A549 (cell line): Measurements from ENCODE around the gene GPX4. TPM values are rescaled to one million over a fixed set of nuclear protein-coding genes. Genes with fewer than 3 reads are reported as not detected.

Experiments
- ATAC-seq, 2 experiments: fragments of 200-7000 bp in 1 of 2; fragments of >200 bp in 1 of 2; cut with Nextera tagmentation in 1 of 2; cut with Tn5 transposase in 1 of 2; 3 replicates each; pipeline versions ENCODE4 v1.8.0 to v1.9.1; 2018 to 2020; ENCODE audit warnings: mild to moderate bottlenecking in 1 of 2, moderate library complexity in 1 of 2
- CTCF ChIA-PET: fragments of 300-600 bp; sonication (Branson Sonifier 250); formaldehyde crosslinking; extraction: SDS; loops from one replicate; lab custom pipeline; 2021; ENCODE audit warnings: antibody characterized with exemption, inconsistent platforms; lab: Yijun Ruan, JAX
- POLR2A ChIA-PET: fragments of 350-600 bp; formaldehyde crosslinking; extraction: SDS; loops from one replicate; lab custom pipeline; 2021; ENCODE audit warnings: antibody characterized with exemption, inconsistent platforms; lab: Yijun Ruan, JAX
- DNase-seq, 2 experiments: peaks; one replicate each; pipeline versions ENCODE4 v3.0.0 to v3.0.0-alpha.2; 2011 to 2016; ENCODE audit warnings: low read depth in 1 of 2, low spot score in 1 of 2
- FAIRE-seq: peaks from 2 replicates; lab custom pipeline; 2011; peaks lifted over from hg19 to GRCh38; lab: Jason Lieb, UNC
- H3K27ac ChIP-seq, 2 experiments: fragments of >200 bp; sonication (Bioruptor Twin); formaldehyde crosslinking; 3 replicates each; pipeline ENCODE4 v1.5.1; 2016 to 2017
- H3K4me1 ChIP-seq: fragments of >200 bp; sonication (Bioruptor Twin); formaldehyde crosslinking; 3 replicates; pipeline ENCODE4 v1.6.1; 2016
- H3K4me2 ChIP-seq: fragments of >200 bp; sonication (Bioruptor Twin); formaldehyde crosslinking; 3 replicates; pipeline ENCODE4 v1.6.1; 2016
- H3K4me3 ChIP-seq: fragments of >200 bp; sonication (Bioruptor Twin); formaldehyde crosslinking; 3 replicates; pipeline ENCODE4 v1.5.1; 2016
- H3K9me3 ChIP-seq: fragments of >200 bp; sonication (Bioruptor Twin); formaldehyde crosslinking; 3 replicates; pipeline ENCODE4 v1.6.1; 2016
- CEBPB ChIP-seq, 2 experiments: fragments of >200 bp in 1 of 2; sonication (Bioruptor Twin) in 1 of 2; formaldehyde crosslinking in 1 of 2; IDR thresholded peaks; 2 replicates each; pipeline ENCODE4 v1.6.1; 2012 to 2016
- CHD4 ChIP-seq: fragments of 200-600 bp; sonication (generic); IDR thresholded peaks from 2 replicates; pipeline ENCODE4 v1.6.1; 2016; ENCODE audit warnings: antibody characterized with exemption, mild to moderate bottlenecking, borderline replicate concordance
- EHF ChIP-seq: fragments of 250-450 bp; sonication (Bioruptor Pico); IDR thresholded peaks from 2 replicates; pipeline ENCODE4 v1.5.0; 2020; ENCODE audit warnings: mild to moderate bottlenecking
- ESRRA ChIP-seq: fragments of 150-350 bp; IDR thresholded peaks from 2 replicates; pipeline ENCODE4 v1.6.1; 2014; ENCODE audit warnings: mild to moderate bottlenecking, low read length, borderline replicate concordance
- FOSL2 ChIP-seq, 2 experiments: fragments of 450-650 bp in 1 of 2; fragments of >200 bp in 1 of 2; sonication (Bioruptor Twin) in 1 of 2; formaldehyde crosslinking; IDR thresholded peaks; 2 replicates each; pipeline versions ENCODE4 v1.5.0 to v1.6.1; 2016 to 2020; ENCODE audit warnings: mild to moderate bottlenecking in 1 of 2, moderate library complexity in 1 of 2
- FOXS1 ChIP-seq: fragments of 250-450 bp; sonication (Bioruptor Pico); IDR thresholded peaks from 2 replicates; pipeline ENCODE4 v1.5.0; 2020; ENCODE audit warnings: mild to moderate bottlenecking, moderate library complexity
- HDAC2 ChIP-seq: fragments of 200-600 bp; sonication (generic); IDR thresholded peaks from 2 replicates; pipeline ENCODE4 v1.6.1; 2016
- HOXA7 ChIP-seq: fragments of 250-450 bp; sonication (Bioruptor Pico); IDR thresholded peaks from 2 replicates; pipeline ENCODE4 v1.5.0; 2020; ENCODE audit warnings: mild to moderate bottlenecking, moderate library complexity
- HOXB5 ChIP-seq: fragments of 250-450 bp; sonication (Bioruptor Pico); IDR thresholded peaks from 2 replicates; pipeline ENCODE4 v1.5.0; 2020; ENCODE audit warnings: mild to moderate bottlenecking, moderate library complexity
- KDM1A ChIP-seq: fragments of 200-600 bp; sonication (generic); IDR thresholded peaks from 2 replicates; pipeline ENCODE4 v1.6.1; 2016; ENCODE audit warnings: low read depth, mild to moderate bottlenecking
- MAFK ChIP-seq: fragments of 450-650 bp; IDR thresholded peaks from 2 replicates; pipeline ENCODE4 v1.6.1; 2014; ENCODE audit not compliant: partially characterized antibody
- MAZ ChIP-seq: fragments of 150-350 bp; IDR thresholded peaks from 2 replicates; pipeline ENCODE4 v1.6.1; 2014; ENCODE audit warnings: antibody characterized with exemption, low read depth, low read length, borderline replicate concordance
- NFE2L2 ChIP-seq: fragments of 150-350 bp; conservative IDR thresholded peaks from 2 replicates; pipeline ENCODE4 v1.6.1; 2014; ENCODE audit warnings: low read length
- POLR2A ChIP-seq: IDR thresholded peaks from 2 replicates; pipeline ENCODE4 v1.6.1; 2012; ENCODE audit warnings: mild to moderate bottlenecking, low read length
- RAD21 ChIP-seq, 2 experiments: fragments of >200 bp in 1 of 2; sonication (Bioruptor Twin) in 1 of 2; formaldehyde crosslinking in 1 of 2; IDR thresholded peaks in 1 of 2; conservative IDR thresholded peaks in 1 of 2; 2 replicates in 1 of 2; 3 replicates in 1 of 2; pipeline ENCODE4 v1.6.1; 2012 to 2018; ENCODE audit warnings: inconsistent platforms in 1 of 2
- RARB ChIP-seq: fragments of 250-450 bp; sonication (Bioruptor Pico); IDR thresholded peaks from 2 replicates; pipeline ENCODE4 v1.8.0; 2021; ENCODE audit warnings: mild to moderate bottlenecking, moderate library complexity
- RNF2 ChIP-seq: fragments of 200-600 bp; sonication (generic); IDR thresholded peaks from 2 replicates; pipeline ENCODE4 v1.6.1; 2016; ENCODE audit warnings: low read depth, mild to moderate bottlenecking, antibody characterized with exemption, moderate library complexity, borderline replicate concordance
- SMC3 ChIP-seq: fragments of >200 bp; sonication (Bioruptor Twin); formaldehyde crosslinking; IDR thresholded peaks from 3 replicates; pipeline ENCODE4 v1.6.1; 2018; ENCODE audit warnings: inconsistent platforms
- ZFP36 ChIP-seq: fragments of 450-650 bp; IDR thresholded peaks from 2 replicates; pipeline ENCODE4 v1.6.1; 2014; ENCODE audit warnings: borderline replicate concordance; ENCODE audit not compliant: partially characterized antibody
- ZNF302 ChIP-seq: fragments of 250-450 bp; sonication (Bioruptor Pico); IDR thresholded peaks from 2 replicates; pipeline ENCODE4 v1.9.0; 2021; ENCODE audit warnings: inconsistent platforms, mild to moderate bottlenecking, moderate library complexity
- ZSCAN20 ChIP-seq: fragments of 250-450 bp; sonication (Bioruptor Pico); IDR thresholded peaks from 2 replicates; pipeline ENCODE4 v1.8.0; 2022; ENCODE audit warnings: mild to moderate bottlenecking, moderate library complexity
- WGBS: methylation state at CpG from one replicate; pipeline ENCODE4 v1.1.6; 2017; ENCODE audit errors: missing lambda C conversion rate; 5-methylcytosine and 5-hydroxymethylcytosine counted together
- polyA plus RNA-seq, 4 experiments: library from polyadenylated mRNA; depleted of rRNA in 3 of 4; stranded (reverse); fragments of >200 nt; fragmentation: RNase III in 1 of 4; extraction: RNeasy Plus Mini Kit Qiagen cat#74134 plus additional on column Dnase treatment in 1 of 4; gene quantifications; 2 replicates in 3 of 4; 3 replicates in 1 of 4; pipeline ENCODE4 v1.2.3, GENCODE V29; 2011 to 2017
- TF ChIP-seq, protein P1 (sequence below): fragments of 250-450 bp; sonication (Bioruptor Pico); IDR thresholded peaks from 2 replicates; pipeline ENCODE4 v1.5.0; 2021; ENCODE audit warnings: mild to moderate bottlenecking, moderate library complexity, borderline replicate concordance
- TF ChIP-seq, protein P2 (sequence below): fragments of 200-600 bp; sonication (generic); IDR thresholded peaks from 2 replicates; pipeline ENCODE4 v1.6.1; 2016; ENCODE audit warnings: antibody characterized with exemption, mild to moderate bottlenecking, moderate library complexity
- TF ChIP-seq, protein P3 (sequence below): fragments of 450-650 bp; IDR thresholded peaks from 2 replicates; pipeline ENCODE4 v1.6.1; 2014; ENCODE audit warnings: antibody characterized with exemption
- TF ChIP-seq, protein P4 (sequence below): fragments of >200 bp; sonication (Bioruptor Twin); formaldehyde crosslinking; IDR thresholded peaks from 3 replicates; pipeline ENCODE4 v1.6.1; 2016

Gene GPX4
- polyA plus RNA-seq, 2 of the 4 experiments (the other 2 are of a cell fraction) = 248 to 394 TPM

DNA sequence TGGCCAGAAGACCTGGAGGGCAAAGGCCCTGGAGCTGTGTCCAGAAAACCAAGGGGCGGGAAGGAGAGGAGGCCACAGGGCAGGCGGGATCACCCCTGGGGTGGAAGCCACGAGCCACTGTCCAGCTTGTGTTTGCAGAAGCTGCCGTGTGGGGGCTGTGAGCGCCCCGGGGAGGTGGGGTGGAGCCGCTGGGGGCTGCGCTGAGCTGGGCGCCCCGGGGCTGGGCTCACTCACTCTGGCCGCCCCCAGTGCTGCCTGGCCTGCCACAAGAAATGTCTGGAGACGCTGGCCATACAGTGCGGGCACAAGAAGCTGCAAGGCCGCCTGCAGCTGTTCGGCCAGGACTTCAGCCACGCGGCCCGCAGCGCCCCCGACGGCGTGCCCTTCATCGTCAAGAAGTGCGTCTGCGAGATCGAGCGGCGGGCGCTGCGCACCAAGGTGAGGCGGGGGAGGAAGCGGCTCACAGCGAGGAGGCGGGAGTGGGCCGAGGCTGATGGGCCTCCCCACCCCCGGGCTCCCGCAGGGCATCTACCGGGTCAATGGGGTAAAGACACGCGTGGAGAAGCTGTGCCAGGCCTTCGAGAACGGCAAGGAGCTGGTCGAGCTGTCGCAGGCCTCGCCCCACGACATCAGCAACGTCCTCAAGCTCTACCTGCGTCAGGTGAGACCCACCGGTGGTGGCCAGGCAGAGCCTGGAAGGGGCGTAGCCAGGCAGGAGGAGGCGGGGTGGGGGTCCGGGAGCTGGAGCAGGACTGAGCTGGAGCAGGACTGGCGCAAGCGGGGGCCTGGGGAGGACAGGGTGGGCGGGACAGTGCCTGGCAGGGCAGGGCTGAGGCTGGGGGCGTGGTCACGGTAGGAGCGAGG is 22.3 kb upstream of the GPX4 start:
- H3K4me3 ChIP-seq = no peak overlapping the region; the same call in 2 of the 3 replicates
- 86% methylated on average over 17 of the region's 58 CpGs for WGBS
- no peak for FAIRE-seq
- ATAC-seq = no peak; a peak in 1 of 6 replicates
- H3K27ac ChIP-seq = peak overlapping the region in 1 of 2 experiments; percentile 81; a peak in 3 of 6 replicates
- H3K4me2 ChIP-seq = peak overlapping the region; percentile 63
- CTCF ChIA-PET = interaction anchor here (0.6 to 1.7 kb wide), 2 partner anchors 12 to 17 kb away, joined by 3 to 5 read pairs; no protein-coding TSS in a partner anchor
- H3K9me3 ChIP-seq = no peaks in the 10 kb centered on the region
- peaks cover 6% of the 10 kb centered on the region; the same call in 1 of the 3 replicates for H3K4me1 ChIP-seq
- no peak for DNase-seq
- POLR2A ChIA-PET = interaction anchor here (1.0 kb wide), 1 partner anchor 23 kb away, joined by 4 read pairs; the partner anchor contains the start of gene GPX4
- no peak for TF ChIP-seq POLR2A
- no peak for TF ChIP-seq RNF2
- TF ChIP-seq HOXB5 (CRISPR knock-in tag) = no peak
- TF ChIP-seq FOSL2 (IDR thresholded peaks at IDR 0.05) = no peak
- TF ChIP-seq FOSL2 (CRISPR knock-in tag; IDR thresholded peaks at IDR 0.05) = no peak
- no peak for TF ChIP-seq EHF
- no peak for TF ChIP-seq FOXS1 (CRISPR knock-in tag)
- TF ChIP-seq, protein P1, sequence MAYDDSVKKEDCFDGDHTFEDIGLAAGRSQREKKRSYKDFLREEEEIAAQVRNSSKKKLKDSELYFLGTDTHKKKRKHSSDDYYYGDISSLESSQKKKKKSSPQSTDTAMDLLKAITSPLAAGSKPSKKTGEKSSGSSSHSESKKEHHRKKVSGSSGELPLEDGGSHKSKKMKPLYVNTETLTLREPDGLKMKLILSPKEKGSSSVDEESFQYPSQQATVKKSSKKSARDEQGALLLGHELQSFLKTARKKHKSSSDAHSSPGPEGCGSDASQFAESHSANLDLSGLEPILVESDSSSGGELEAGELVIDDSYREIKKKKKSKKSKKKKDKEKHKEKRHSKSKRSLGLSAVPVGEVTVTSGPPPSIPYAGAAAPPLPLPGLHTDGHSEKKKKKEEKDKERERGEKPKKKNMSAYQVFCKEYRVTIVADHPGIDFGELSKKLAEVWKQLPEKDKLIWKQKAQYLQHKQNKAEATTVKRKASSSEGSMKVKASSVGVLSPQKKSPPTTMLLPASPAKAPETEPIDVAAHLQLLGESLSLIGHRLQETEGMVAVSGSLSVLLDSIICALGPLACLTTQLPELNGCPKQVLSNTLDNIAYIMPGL = no peak
- TF ChIP-seq, protein P2, sequence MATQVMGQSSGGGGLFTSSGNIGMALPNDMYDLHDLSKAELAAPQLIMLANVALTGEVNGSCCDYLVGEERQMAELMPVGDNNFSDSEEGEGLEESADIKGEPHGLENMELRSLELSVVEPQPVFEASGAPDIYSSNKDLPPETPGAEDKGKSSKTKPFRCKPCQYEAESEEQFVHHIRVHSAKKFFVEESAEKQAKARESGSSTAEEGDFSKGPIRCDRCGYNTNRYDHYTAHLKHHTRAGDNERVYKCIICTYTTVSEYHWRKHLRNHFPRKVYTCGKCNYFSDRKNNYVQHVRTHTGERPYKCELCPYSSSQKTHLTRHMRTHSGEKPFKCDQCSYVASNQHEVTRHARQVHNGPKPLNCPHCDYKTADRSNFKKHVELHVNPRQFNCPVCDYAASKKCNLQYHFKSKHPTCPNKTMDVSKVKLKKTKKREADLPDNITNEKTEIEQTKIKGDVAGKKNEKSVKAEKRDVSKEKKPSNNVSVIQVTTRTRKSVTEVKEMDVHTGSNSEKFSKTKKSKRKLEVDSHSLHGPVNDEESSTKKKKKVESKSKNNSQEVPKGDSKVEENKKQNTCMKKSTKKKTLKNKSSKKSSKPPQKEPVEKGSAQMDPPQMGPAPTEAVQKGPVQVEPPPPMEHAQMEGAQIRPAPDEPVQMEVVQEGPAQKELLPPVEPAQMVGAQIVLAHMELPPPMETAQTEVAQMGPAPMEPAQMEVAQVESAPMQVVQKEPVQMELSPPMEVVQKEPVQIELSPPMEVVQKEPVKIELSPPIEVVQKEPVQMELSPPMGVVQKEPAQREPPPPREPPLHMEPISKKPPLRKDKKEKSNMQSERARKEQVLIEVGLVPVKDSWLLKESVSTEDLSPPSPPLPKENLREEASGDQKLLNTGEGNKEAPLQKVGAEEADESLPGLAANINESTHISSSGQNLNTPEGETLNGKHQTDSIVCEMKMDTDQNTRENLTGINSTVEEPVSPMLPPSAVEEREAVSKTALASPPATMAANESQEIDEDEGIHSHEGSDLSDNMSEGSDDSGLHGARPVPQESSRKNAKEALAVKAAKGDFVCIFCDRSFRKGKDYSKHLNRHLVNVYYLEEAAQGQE = no peak
- TF ChIP-seq CEBPB (IDR thresholded peaks at IDR 0.05) = no peak
- TF ChIP-seq, protein P3, sequence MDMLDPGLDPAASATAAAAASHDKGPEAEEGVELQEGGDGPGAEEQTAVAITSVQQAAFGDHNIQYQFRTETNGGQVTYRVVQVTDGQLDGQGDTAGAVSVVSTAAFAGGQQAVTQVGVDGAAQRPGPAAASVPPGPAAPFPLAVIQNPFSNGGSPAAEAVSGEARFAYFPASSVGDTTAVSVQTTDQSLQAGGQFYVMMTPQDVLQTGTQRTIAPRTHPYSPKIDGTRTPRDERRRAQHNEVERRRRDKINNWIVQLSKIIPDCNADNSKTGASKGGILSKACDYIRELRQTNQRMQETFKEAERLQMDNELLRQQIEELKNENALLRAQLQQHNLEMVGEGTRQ = no peak
- no peak for TF ChIP-seq ZNF302
- no peak for TF ChIP-seq HDAC2
- TF ChIP-seq MAZ = no peak
- no peak for TF ChIP-seq ESRRA
- TF ChIP-seq KDM1A = no peak

DNA sequence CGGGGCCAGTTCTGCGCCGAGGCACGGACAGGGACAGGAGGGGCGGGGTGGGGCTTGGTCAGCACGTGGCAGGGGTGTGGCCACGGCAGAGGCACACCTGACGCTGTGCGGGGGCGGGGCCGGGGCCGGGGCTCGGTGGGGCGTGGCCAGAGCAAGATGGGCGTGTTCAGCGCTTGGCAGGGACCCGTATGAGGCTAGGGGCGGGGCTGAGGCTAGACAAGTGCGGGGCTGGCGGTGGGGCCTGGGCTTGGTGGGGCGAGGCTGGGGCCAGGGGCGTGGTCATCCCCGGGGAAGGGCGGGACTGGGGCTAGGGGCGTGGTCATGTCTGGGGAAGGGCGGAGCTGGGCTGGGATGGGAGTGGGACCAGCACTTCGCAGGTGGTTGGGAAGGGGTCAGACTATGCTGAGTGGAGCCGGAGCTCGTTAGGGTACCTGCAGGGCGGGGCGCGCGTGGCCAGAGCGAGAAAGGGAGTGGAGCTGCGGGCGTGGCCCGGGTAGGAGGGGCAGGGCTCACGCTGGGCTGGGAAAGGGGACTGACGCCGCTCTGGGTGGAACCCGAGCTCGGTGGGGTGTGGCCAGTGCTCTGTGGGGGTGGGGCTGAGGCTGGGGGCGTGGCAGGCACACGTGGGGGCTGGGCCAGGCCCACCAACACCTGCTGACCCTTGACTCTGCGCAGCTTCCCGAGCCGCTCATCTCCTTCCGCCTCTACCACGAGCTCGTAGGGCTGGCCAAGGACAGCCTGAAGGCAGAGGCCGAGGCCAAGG is 21.4 kb upstream of the GPX4 start:
- ATAC-seq = peak; percentile 72 to 83
- peak; percentile 50 to 91 for DNase-seq
- Histone ChIP-seq H3K9me3 (no peaks in the 10 kb centered on the region), H3K4me2 (peak overlapping the region; percentile 63), H3K4me3 (peak overlapping the region; percentile 35; the same call in 2 of the 3 replicates), H3K27ac (peak overlapping the region; percentile 62 to 81), H3K4me1 (peaks cover 6% of the 10 kb centered on the region; the same call in 1 of the 3 replicates)
- FAIRE-seq = no peak
- WGBS = 20% methylated on average over 12 of the region's 51 CpGs
- TF ChIP-seq MAFK = no peak
- no peak for TF ChIP-seq POLR2A
- TF ChIP-seq EHF = no peak
- no peak for TF ChIP-seq HDAC2
- no peak for TF ChIP-seq HOXA7 (CRISPR knock-in tag)
- no peak for TF ChIP-seq RAD21 (conservative IDR thresholded peaks at IDR 0.05 in 1 of 2, IDR thresholded peaks at IDR 0.05 in 1 of 2)
- no peak for TF ChIP-seq ZNF302
- TF ChIP-seq NFE2L2 = no peak
- no peak for TF ChIP-seq CHD4
- TF ChIP-seq RNF2 = no peak
- no peak for TF ChIP-seq RARB
- TF ChIP-seq FOSL2 (IDR thresholded peaks at IDR 0.05) = no peak
- TF ChIP-seq FOSL2 (CRISPR knock-in tag; IDR thresholded peaks at IDR 0.05) = no peak
- TF ChIP-seq, protein P4, sequence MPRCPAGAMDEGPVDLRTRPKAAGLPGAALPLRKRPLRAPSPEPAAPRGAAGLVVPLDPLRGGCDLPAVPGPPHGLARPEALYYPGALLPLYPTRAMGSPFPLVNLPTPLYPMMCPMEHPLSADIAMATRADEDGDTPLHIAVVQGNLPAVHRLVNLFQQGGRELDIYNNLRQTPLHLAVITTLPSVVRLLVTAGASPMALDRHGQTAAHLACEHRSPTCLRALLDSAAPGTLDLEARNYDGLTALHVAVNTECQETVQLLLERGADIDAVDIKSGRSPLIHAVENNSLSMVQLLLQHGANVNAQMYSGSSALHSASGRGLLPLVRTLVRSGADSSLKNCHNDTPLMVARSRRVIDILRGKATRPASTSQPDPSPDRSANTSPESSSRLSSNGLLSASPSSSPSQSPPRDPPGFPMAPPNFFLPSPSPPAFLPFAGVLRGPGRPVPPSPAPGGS = no peak
- TF ChIP-seq SMC3 = no peak
- TF ChIP-seq ZSCAN20 (CRISPR knock-in tag) = no peak
- TF ChIP-seq ZFP36 = no peak
- TF ChIP-seq CEBPB (IDR thresholded peaks at IDR 0.05) = no peak
- ChIA-PET CTCF (interaction anchor here (0.8 to 1.7 kb wide), 3 partner anchors 16 to 161 kb away, joined by 3 to 5 read pairs (median 3); no protein-coding TSS in a partner anchor), POLR2A (interaction anchor here (1.0 to 1.3 kb wide), 3 partner anchors 12 to 22 kb away, joined by 3 to 4 read pairs (median 3); partner anchors contain the start of genes GPX4 and POLR2E)
